DOHH2 (cell line): ENCODE data around the gene TRPM3.

Experiments
- H3F3A ChIP-seq: fragments of 200-600 bp; sonication (generic), shearing (Covaris generic); 2 replicates; pipeline ENCODE4 v1.6.0; 2016; ENCODE audit warnings: antibody characterized with exemption, mild to moderate bottlenecking; ENCODE audit not compliant: control insufficient read depth, insufficient read depth
- H3K27ac ChIP-seq: fragments of 200-600 bp; sonication (generic); 2 replicates; pipeline ENCODE4 v1.5.1; 2014; ENCODE audit warnings: low read depth, mild to moderate bottlenecking, low read length, moderate library complexity
- H3K27me3 ChIP-seq: fragments of 200-600 bp; sonication (generic); 2 replicates; pipeline ENCODE4 v1.6.1; 2014; ENCODE audit warnings: mild to moderate bottlenecking, low read length, mixed read lengths; ENCODE audit not compliant: control insufficient read depth
- H3K36me3 ChIP-seq: fragments of 200-600 bp; sonication (generic); 2 replicates; pipeline ENCODE4 v1.6.1; 2014; ENCODE audit warnings: mild to moderate bottlenecking, low read length, moderate library complexity, mixed read lengths; ENCODE audit not compliant: control insufficient read depth
- H3K4me1 ChIP-seq: fragments of 200-600 bp; sonication (generic); 2 replicates; pipeline ENCODE4 v1.6.1; 2014; ENCODE audit warnings: mild to moderate bottlenecking, low read length, mixed read lengths; ENCODE audit not compliant: control insufficient read depth
- H3K4me2 ChIP-seq: fragments of 200-600 bp; sonication (generic); 2 replicates; pipeline ENCODE4 v1.6.0; 2014; ENCODE audit warnings: mild to moderate bottlenecking, low read length, moderate library complexity
- H3K4me3 ChIP-seq: fragments of 200-600 bp; sonication (generic); 2 replicates; pipeline ENCODE4 v1.5.1; 2014; ENCODE audit warnings: mild to moderate bottlenecking, low read length, mixed read lengths
- H3K79me2 ChIP-seq: fragments of 200-600 bp; sonication (generic); 2 replicates; pipeline ENCODE4 v1.6.1; 2014; ENCODE audit warnings: mild to moderate bottlenecking, low read length, mixed read lengths; ENCODE audit not compliant: control insufficient read depth
- H3K9me2 ChIP-seq: fragments of 200-600 bp; sonication (generic); replicated peaks from 2 replicates; pipeline ENCODE4 v1.6.1; 2014; ENCODE audit warnings: mild to moderate bottlenecking, low read length, mixed read lengths; ENCODE audit not compliant: control insufficient read depth
- H3K9me3 ChIP-seq: fragments of 200-600 bp; sonication (generic); 2 replicates; pipeline ENCODE4 v1.6.1; 2014; ENCODE audit warnings: antibody characterized with exemption, low read length, mixed read lengths; ENCODE audit not compliant: control insufficient read depth, insufficient read depth
- H4K20me1 ChIP-seq: fragments of 200-600 bp; sonication (generic); 2 replicates; pipeline ENCODE4 v1.6.0; 2014; ENCODE audit warnings: low read depth, mild to moderate bottlenecking, antibody characterized with exemption, low read length, moderate library complexity; ENCODE audit not compliant: control insufficient read depth, insufficient read depth
- EZH2phosphoT487 ChIP-seq: fragments of 200-600 bp; sonication (generic); IDR thresholded peaks from 2 replicates; pipeline ENCODE4 v1.6.1; 2017; ENCODE audit warnings: borderline replicate concordance, mild to moderate bottlenecking, antibody characterized with exemption, low read length, moderate library complexity, mixed read lengths
- TF ChIP-seq, protein P1 (sequence below): fragments of 200-600 bp; sonication (generic); IDR thresholded peaks from one replicate; pipeline ENCODE4 v1.5.1; 2014; ENCODE audit warnings: antibody characterized with exemption, mild to moderate bottlenecking, low read depth, low read length; ENCODE audit not compliant: poor library complexity, severe bottlenecking

The TRPM3 gene

DNA sequence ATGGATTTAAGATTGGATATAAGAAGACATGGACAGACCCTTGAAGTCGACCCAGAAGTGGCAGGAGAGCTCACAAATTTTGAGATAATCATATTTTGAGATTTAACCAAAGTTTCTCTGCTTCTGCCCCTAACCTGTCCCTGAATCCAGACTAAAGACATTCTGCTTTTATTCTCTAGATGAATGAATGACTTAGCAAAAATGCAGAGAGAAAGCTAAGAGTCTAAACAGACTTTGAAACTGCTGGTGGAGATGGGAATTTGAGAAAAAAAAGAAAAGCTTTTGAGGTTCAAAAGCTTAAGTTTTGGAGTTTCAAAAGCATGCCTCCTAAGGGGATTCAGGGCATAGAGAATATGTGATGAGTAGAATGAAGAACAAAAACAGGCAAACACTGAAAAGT, 621.8 kb downstream of the TRPM3 start:
- H3K27ac ChIP-seq = no peak overlapping the region
- H3F3A ChIP-seq = no peaks in the 10 kb centered on the region
- H3K9me2 ChIP-seq = no peaks in the 10 kb centered on the region
- no peaks in the 10 kb centered on the region for H3K79me2 ChIP-seq
- peaks cover 1% of the 10 kb centered on the region; the same call in 1 of the 2 replicates for H3K27me3 ChIP-seq
- peaks cover under 1% of the 10 kb centered on the region; the same call in 1 of the 2 replicates for H3K4me1 ChIP-seq
- H4K20me1 ChIP-seq = no peaks in the 10 kb centered on the region
- H3K36me3 ChIP-seq = no peaks in the 10 kb centered on the region
- TF ChIP-seq EZH2phosphoT487 = no peak
- TF ChIP-seq, protein P1, sequence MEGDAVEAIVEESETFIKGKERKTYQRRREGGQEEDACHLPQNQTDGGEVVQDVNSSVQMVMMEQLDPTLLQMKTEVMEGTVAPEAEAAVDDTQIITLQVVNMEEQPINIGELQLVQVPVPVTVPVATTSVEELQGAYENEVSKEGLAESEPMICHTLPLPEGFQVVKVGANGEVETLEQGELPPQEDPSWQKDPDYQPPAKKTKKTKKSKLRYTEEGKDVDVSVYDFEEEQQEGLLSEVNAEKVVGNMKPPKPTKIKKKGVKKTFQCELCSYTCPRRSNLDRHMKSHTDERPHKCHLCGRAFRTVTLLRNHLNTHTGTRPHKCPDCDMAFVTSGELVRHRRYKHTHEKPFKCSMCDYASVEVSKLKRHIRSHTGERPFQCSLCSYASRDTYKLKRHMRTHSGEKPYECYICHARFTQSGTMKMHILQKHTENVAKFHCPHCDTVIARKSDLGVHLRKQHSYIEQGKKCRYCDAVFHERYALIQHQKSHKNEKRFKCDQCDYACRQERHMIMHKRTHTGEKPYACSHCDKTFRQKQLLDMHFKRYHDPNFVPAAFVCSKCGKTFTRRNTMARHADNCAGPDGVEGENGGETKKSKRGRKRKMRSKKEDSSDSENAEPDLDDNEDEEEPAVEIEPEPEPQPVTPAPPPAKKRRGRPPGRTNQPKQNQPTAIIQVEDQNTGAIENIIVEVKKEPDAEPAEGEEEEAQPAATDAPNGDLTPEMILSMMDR = no peak
- no peak overlapping the region for H3K4me2 ChIP-seq
- H3K9me3 ChIP-seq = no peaks in the 10 kb centered on the region
- H3K4me3 ChIP-seq = no peak overlapping the region

DNA sequence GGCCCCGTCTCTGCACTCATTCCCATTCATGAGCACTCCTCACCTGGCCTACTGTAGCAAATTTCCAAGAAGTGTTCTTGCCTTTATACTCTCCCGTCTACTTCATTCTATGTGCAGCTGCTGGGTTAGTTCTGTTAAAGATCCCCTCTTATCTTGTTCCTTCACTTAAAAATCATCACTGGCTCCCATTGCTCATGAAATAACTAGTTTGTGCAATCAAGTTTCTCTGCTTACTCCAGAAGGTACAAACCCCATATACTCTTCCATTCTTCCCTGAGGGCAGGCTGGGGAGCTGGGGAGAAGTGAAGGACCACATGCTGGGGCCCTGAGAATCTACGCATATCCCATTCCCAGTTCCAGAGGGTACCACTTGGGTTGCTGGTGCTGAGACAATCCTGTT, 622.6 kb downstream of the TRPM3 start:
- TF ChIP-seq EZH2phosphoT487 = no peak
- TF ChIP-seq, protein P1 = no peak
- Histone ChIP-seq H3K4me2 (no peak overlapping the region), H3K4me1 (peaks cover 8% of the 10 kb centered on the region), H3K36me3 (no peaks in the 10 kb centered on the region), H3K9me3 (no peaks in the 10 kb centered on the region), H3F3A (no peaks in the 10 kb centered on the region), H4K20me1 (no peaks in the 10 kb centered on the region), H3K4me3 (no peak overlapping the region), H3K27me3 (peaks cover 3% of the 10 kb centered on the region; the same call in 1 of the 2 replicates), H3K27ac (no peak overlapping the region), H3K9me2 (no peaks in the 10 kb centered on the region), H3K79me2 (no peaks in the 10 kb centered on the region)

DNA sequence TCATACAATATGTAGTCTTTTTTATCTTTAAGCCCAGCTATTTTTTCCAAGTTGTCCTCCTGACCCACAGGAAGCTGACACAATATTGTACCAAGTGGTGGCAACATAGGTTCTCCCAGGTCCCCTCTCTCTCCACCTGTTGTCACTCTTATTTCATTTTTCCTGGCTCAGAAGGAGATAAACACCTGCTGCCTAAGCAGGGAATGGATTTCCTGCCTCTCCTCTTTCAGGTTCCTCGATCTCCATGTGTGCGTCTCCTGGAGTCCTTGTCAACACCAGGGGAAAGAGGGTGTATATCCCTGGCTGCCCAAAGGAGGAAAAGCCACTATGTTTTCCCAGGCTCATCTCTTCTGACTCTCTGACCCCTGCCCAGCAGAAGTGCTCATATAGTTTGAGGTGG, 625.2 kb downstream of the TRPM3 start:
- no peaks in the 10 kb centered on the region for H4K20me1 ChIP-seq
- H3K4me2 ChIP-seq = no peak overlapping the region
- H3K9me3 ChIP-seq = no peaks in the 10 kb centered on the region
- H3K27me3 ChIP-seq = peaks cover 3% of the 10 kb centered on the region; the same call in 1 of the 2 replicates
- no peaks in the 10 kb centered on the region for H3F3A ChIP-seq
- H3K9me2 ChIP-seq = no peaks in the 10 kb centered on the region
- H3K27ac ChIP-seq = no peak overlapping the region
- TF ChIP-seq, protein P1 = no peak
- no peak for TF ChIP-seq EZH2phosphoT487
- H3K4me3 ChIP-seq = no peak overlapping the region
- no peaks in the 10 kb centered on the region for H3K36me3 ChIP-seq
- H3K79me2 ChIP-seq = no peaks in the 10 kb centered on the region
- H3K4me1 ChIP-seq = peaks cover 14% of the 10 kb centered on the region

DNA sequence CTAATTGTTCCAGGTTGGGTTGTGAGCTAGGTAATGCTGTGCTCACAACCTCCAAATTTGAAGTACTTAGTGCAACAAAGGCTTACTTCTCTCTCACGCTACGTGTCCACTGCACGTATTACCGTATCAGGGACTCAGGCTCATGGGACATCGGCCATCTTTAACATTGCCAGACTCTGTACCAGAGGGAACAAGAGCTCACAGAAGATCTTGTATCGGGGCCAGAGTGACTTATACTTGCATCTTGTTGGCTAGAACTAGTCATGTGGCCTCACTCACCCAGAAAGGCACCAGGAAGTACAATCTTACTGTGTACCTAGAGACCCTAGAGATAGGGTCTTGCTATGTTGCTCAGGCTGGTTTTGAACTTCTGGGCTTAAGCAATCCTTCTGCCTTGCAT, 625.9 kb downstream of the TRPM3 start:
- Histone ChIP-seq H3K4me1 (peaks cover 14% of the 10 kb centered on the region), H3K36me3 (no peaks in the 10 kb centered on the region), H3K27ac (no peak overlapping the region), H3K4me2 (no peak overlapping the region), H3K9me3 (no peaks in the 10 kb centered on the region), H3K4me3 (no peak overlapping the region), H4K20me1 (no peaks in the 10 kb centered on the region), H3F3A (no peaks in the 10 kb centered on the region), H3K27me3 (peaks cover 3% of the 10 kb centered on the region; the same call in 1 of the 2 replicates), H3K79me2 (no peaks in the 10 kb centered on the region), H3K9me2 (no peaks in the 10 kb centered on the region)
- TF ChIP-seq, protein P1 = no peak
- TF ChIP-seq EZH2phosphoT487 = no peak
